Liver (tissue), 3 donors: ENCODE data around the gene FAM89B.

Experiments
- CTCF ChIP-seq: fragments of 150-350 bp; IDR thresholded peaks from 2 replicates; pipeline ENCODE4 v1.5.1; 2017; ENCODE audit warnings: improper control_type of control experiment, low read depth, low read length; ENCODE audit not compliant: missing input control
- EGR1 ChIP-seq, 2 donors: IDR thresholded peaks; 2 replicates each; pipeline ENCODE4 v1.6.1; 2016 to 2018; ENCODE audit warnings: antibody characterized with exemption in 2 of 2, low read depth in 2 of 2
- NR2F2 ChIP-seq: IDR thresholded peaks from 2 replicates; pipeline ENCODE4 v1.6.1; 2016; ENCODE audit warnings: antibody characterized with exemption
- TAF1 ChIP-seq: conservative IDR thresholded peaks from 2 replicates; pipeline ENCODE4 v1.6.1; 2016; ENCODE audit warnings: antibody characterized with exemption, mild to moderate bottlenecking
- YY1 ChIP-seq: IDR thresholded peaks from 2 replicates; pipeline ENCODE4 v1.6.1; 2016; ENCODE audit warnings: antibody characterized with exemption, mild to moderate bottlenecking
- ZBTB33 ChIP-seq: IDR thresholded peaks from 2 replicates; pipeline ENCODE4 v1.6.1; 2016; ENCODE audit warnings: antibody characterized with exemption
- donor health status: healthy.
- donor health status: healthy.

DNA sequence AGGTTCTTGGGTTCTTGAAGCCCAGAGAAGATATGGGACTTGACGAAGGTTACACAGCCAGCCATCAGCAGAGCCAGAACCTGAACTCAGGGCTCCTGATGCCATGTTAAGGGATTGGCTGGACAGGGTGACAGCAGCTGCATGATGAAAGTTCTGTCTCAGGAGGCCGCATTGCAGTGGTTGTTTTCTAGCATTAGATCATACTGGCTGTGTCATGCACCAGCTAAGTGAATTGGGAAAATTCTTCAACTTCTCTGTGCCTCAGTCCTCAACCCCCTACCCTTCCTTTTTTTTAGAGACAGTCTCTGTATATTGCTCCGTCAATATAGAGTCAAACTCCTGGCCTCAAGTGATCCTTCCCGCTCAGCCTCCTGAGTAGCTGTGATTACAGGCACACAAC, 8.7 kb upstream of the FAM89B start:
- TF ChIP-seq CTCF = no peak
- TF ChIP-seq TAF1 = no peak
- no peak for TF ChIP-seq NR2F2
- no peak for TF ChIP-seq EGR1 (IDR thresholded peaks at IDR 0.05; ENCODE audit: low read depth in 2 of 2)
- no peak for TF ChIP-seq ZBTB33
- TF ChIP-seq YY1 = no peak
